WTC11 (cell line): Measurements from ENCODE around the gene ZCCHC24. TPM values are rescaled to one million over a fixed set of nuclear protein-coding genes. Genes with fewer than 3 reads are reported as not detected.

Experiments used
- ATAC-seq: fragments of 200-7000 bp; cut with Tn5 transposase; 2 replicates; pipeline ENCODE4 v1.10.0; 2021; ENCODE audit warnings: mild to moderate bottlenecking, moderate library complexity
- CTCF ChIA-PET: fragments of 300-600 bp; sonication (Branson Sonifier 250); formaldehyde crosslinking; loops from one replicate; lab custom pipeline; 2021; ENCODE audit warnings: antibody characterized with exemption; lab: Charles Lee
- POLR2A ChIA-PET: fragments of 350-600 bp; sonication (Branson Sonifier 250); formaldehyde crosslinking; loops from one replicate; lab custom pipeline; 2021; ENCODE audit warnings: antibody characterized with exemption; lab: Charles Lee
- DNase-seq: peaks from one replicate; pipeline ENCODE4 v3.0.0; 2021; ENCODE audit warnings: low spot score
- H3K27ac Mint-ChIP-seq: 2 replicates; pipeline ENCODE4 v1.8.0; 2021; ENCODE audit warnings: mixed read lengths
- H3K27me3 Mint-ChIP-seq: 2 replicates; pipeline ENCODE4 v1.8.0; 2021; ENCODE audit warnings: low read depth, mild to moderate bottlenecking, moderate library complexity, mixed read lengths
- H3K36me3 Mint-ChIP-seq: 2 replicates; pipeline ENCODE4 v1.8.0; 2021; ENCODE audit warnings: mixed read lengths
- H3K4me1 Mint-ChIP-seq: 2 replicates; pipeline ENCODE4 v1.8.0; 2022; ENCODE audit warnings: mixed read lengths
- H3K4me3 Mint-ChIP-seq: 2 replicates; pipeline ENCODE4 v1.8.0; 2021; ENCODE audit warnings: mild to moderate bottlenecking, moderate library complexity, mixed read lengths
- H3K9me3 Mint-ChIP-seq: 2 replicates; pipeline ENCODE4 v1.8.0; 2021; ENCODE audit warnings: mixed read lengths
- ATF1 ChIP-seq: sonication (generic); formaldehyde crosslinking; IDR thresholded peaks from 2 replicates; pipeline ENCODE4 v1.8.1; 2023; ENCODE audit warnings: mild to moderate bottlenecking, moderate library complexity, missing genetic modification reagents
- GTF2I ChIP-seq: fragments of 250-450 bp; sonication (Bioruptor Pico); conservative IDR thresholded peaks from 2 replicates; pipeline ENCODE4 v1.4.0; 2021; ENCODE audit warnings: mild to moderate bottlenecking
- HMGA2 ChIP-seq: fragments of 250-450 bp; sonication (Bioruptor Pico); IDR thresholded peaks from 2 replicates; pipeline ENCODE4 v1.4.0; 2021; ENCODE audit warnings: mild to moderate bottlenecking, moderate library complexity
- NFATC4 ChIP-seq: fragments of 250-450 bp; sonication (Bioruptor Pico); IDR thresholded peaks from 2 replicates; pipeline ENCODE4 v1.9.0; 2021; ENCODE audit warnings: mild to moderate bottlenecking
- NFYB ChIP-seq: sonication (generic); formaldehyde crosslinking; conservative IDR thresholded peaks from 2 replicates; pipeline ENCODE4 v1.8.0; 2022; ENCODE audit warnings: low read depth, missing genetic modification reagents
- OVOL2 ChIP-seq: fragments of 250-450 bp; sonication (Bioruptor Pico); IDR thresholded peaks from 2 replicates; pipeline ENCODE4 v1.9.0; 2021; ENCODE audit warnings: mild to moderate bottlenecking, borderline replicate concordance
- RELA ChIP-seq: sonication (generic); formaldehyde crosslinking; IDR thresholded peaks from 2 replicates; pipeline ENCODE4 v1.8.1; 2022; ENCODE audit warnings: missing genetic modification reagents, mild to moderate bottlenecking, borderline replicate concordance
- ZBTB21 ChIP-seq: sonication (generic); formaldehyde crosslinking; IDR thresholded peaks from 2 replicates; pipeline ENCODE4 v1.8.1; 2023; ENCODE audit warnings: mild to moderate bottlenecking, missing genetic modification reagents, borderline replicate concordance
- ZNF232 ChIP-seq: sonication (generic); formaldehyde crosslinking; IDR thresholded peaks from 2 replicates; pipeline ENCODE4 v1.8.0; 2022; ENCODE audit warnings: mild to moderate bottlenecking, missing genetic modification reagents
- ZNF396 ChIP-seq: fragments of 250-450 bp; sonication (Bioruptor Pico); IDR thresholded peaks from 2 replicates; pipeline ENCODE4 v1.8.0; 2021; ENCODE audit warnings: mild to moderate bottlenecking, moderate library complexity, borderline replicate concordance
- total RNA-seq: library from RNA; stranded (reverse); gene quantifications from 3 replicates; pipeline ENCODE4 v1.2.3, GENCODE V29; 2021
- TF ChIP-seq, protein P1 (sequence below): fragments of 250-450 bp; sonication (Bioruptor Pico); IDR thresholded peaks from 2 replicates; pipeline ENCODE4 v1.9.0; 2021; ENCODE audit warnings: mild to moderate bottlenecking
- TF ChIP-seq, protein P2 (sequence below): sonication (generic); formaldehyde crosslinking; conservative IDR thresholded peaks from 2 replicates; pipeline ENCODE4 v1.8.1; 2023; ENCODE audit warnings: mild to moderate bottlenecking, low read depth, missing genetic modification reagents, moderate library complexity
- TF ChIP-seq, protein P3 (sequence below): fragments of 200-600 bp; IDR thresholded peaks from 2 replicates; pipeline ENCODE4 v1.8.0; 2022; ENCODE audit warnings: antibody characterized with exemption
- TF ChIP-seq, protein P4 (sequence below): sonication (generic); formaldehyde crosslinking; IDR thresholded peaks from 2 replicates; pipeline ENCODE4 v1.8.0; 2023; ENCODE audit warnings: mild to moderate bottlenecking, missing genetic modification reagents
- TF ChIP-seq, protein P5 (sequence below): sonication (generic); formaldehyde crosslinking; IDR thresholded peaks from 2 replicates; pipeline ENCODE4 v1.8.1; 2023; ENCODE audit warnings: mild to moderate bottlenecking, moderate library complexity, missing genetic modification reagents
- TF ChIP-seq, protein P6 (sequence below): sonication (generic); formaldehyde crosslinking; IDR thresholded peaks from 2 replicates; pipeline ENCODE4 v1.8.0; 2022; ENCODE audit warnings: mild to moderate bottlenecking, missing genetic modification reagents
- TF ChIP-seq, protein P7 (sequence below): fragments of 250-450 bp; sonication (Bioruptor Pico); conservative IDR thresholded peaks from 2 replicates; pipeline ENCODE4 v1.9.0; 2021; ENCODE audit warnings: mild to moderate bottlenecking
- TF ChIP-seq, protein P8 (sequence below): sonication (generic); formaldehyde crosslinking; IDR thresholded peaks from 2 replicates; pipeline ENCODE4 v1.8.1; 2022; ENCODE audit warnings: mild to moderate bottlenecking, moderate library complexity, missing genetic modification reagents
- TF ChIP-seq, protein P9 (sequence below): sonication (generic); formaldehyde crosslinking; IDR thresholded peaks from 2 replicates; pipeline ENCODE4 v1.8.1; 2023; ENCODE audit warnings: mild to moderate bottlenecking, missing genetic modification reagents, moderate library complexity

The ZCCHC24 gene
- total RNA-seq, 1 experiment from 2014 or later = 7.7 TPM

DNA sequence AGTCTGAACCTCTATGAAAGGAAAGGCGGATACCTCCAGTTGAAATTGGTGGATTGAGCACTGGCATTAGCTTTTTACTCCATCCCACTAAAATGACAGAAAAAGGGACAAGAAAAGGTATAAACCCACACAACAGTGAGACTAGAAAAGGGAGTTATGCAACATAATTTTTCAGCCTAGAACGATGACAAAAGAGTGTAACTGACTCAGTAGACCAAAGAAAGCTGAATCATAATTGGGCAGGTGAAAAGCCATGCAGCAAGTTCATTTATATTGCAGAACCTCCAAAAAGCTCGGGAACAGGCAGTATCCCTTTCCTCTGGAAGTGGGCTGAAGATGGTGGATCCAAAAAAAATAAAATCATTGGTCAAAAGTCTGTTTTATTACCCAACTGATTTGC, 30.5 kb upstream of the ZCCHC24 start (continued):
- TF ChIP-seq, protein P1, sequence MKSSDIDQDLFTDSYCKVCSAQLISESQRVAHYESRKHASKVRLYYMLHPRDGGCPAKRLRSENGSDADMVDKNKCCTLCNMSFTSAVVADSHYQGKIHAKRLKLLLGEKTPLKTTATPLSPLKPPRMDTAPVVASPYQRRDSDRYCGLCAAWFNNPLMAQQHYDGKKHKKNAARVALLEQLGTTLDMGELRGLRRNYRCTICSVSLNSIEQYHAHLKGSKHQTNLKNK (CRISPR knock-in tag) = no peak

DNA sequence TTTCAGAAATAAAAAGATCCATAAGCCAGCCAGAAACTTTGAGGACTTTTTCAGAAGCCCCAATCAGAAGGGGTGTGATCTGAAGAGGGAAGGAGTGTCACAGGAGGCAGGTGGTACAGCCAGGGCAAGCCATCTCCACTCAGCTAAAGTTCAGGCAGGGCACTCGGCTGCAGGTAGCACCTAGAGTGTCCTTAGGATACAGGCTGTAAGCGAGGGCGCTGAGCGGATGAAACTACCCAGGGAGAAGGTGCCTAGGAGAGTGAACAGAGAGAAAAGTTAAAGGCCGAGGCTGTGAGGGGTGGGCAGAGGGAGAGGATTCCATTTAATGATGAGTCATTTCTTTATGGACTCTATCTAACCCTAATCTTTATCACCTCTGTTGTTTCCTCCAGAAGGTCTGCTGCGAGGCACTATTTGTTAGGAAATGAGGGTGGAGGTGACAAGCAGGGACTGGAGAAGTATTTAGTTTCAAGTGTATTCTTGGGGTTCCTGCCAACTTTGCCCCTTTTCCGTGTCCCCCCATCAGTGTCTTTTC, 29.8 kb upstream of the ZCCHC24 start:
- Mint-ChIP-seq H3K36me3 (no peaks in the 10 kb centered on the region), H3K27me3 (peaks cover 13% of the 10 kb centered on the region), H3K27ac (no peak overlapping the region), H3K9me3 (no peaks in the 10 kb centered on the region), H3K4me1 (no peaks in the 10 kb centered on the region), H3K4me3 (no peak overlapping the region)
- ATAC-seq = no peak
- ChIA-PET CTCF (interaction anchor here (1.2 to 4.6 kb wide), 4 partner anchors 8 to 1764 kb away, joined by 3 to 28 read pairs (median 6); no protein-coding TSS in a partner anchor), POLR2A (no interaction called here)
- DNase-seq = no peak
- no peak for TF ChIP-seq GTF2I
- no peak for TF ChIP-seq ZNF396
- TF ChIP-seq, protein P2, sequence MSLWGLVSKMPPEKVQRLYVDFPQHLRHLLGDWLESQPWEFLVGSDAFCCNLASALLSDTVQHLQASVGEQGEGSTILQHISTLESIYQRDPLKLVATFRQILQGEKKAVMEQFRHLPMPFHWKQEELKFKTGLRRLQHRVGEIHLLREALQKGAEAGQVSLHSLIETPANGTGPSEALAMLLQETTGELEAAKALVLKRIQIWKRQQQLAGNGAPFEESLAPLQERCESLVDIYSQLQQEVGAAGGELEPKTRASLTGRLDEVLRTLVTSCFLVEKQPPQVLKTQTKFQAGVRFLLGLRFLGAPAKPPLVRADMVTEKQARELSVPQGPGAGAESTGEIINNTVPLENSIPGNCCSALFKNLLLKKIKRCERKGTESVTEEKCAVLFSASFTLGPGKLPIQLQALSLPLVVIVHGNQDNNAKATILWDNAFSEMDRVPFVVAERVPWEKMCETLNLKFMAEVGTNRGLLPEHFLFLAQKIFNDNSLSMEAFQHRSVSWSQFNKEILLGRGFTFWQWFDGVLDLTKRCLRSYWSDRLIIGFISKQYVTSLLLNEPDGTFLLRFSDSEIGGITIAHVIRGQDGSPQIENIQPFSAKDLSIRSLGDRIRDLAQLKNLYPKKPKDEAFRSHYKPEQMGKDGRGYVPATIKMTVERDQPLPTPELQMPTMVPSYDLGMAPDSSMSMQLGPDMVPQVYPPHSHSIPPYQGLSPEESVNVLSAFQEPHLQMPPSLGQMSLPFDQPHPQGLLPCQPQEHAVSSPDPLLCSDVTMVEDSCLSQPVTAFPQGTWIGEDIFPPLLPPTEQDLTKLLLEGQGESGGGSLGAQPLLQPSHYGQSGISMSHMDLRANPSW = no peak
- TF ChIP-seq, protein P3, sequence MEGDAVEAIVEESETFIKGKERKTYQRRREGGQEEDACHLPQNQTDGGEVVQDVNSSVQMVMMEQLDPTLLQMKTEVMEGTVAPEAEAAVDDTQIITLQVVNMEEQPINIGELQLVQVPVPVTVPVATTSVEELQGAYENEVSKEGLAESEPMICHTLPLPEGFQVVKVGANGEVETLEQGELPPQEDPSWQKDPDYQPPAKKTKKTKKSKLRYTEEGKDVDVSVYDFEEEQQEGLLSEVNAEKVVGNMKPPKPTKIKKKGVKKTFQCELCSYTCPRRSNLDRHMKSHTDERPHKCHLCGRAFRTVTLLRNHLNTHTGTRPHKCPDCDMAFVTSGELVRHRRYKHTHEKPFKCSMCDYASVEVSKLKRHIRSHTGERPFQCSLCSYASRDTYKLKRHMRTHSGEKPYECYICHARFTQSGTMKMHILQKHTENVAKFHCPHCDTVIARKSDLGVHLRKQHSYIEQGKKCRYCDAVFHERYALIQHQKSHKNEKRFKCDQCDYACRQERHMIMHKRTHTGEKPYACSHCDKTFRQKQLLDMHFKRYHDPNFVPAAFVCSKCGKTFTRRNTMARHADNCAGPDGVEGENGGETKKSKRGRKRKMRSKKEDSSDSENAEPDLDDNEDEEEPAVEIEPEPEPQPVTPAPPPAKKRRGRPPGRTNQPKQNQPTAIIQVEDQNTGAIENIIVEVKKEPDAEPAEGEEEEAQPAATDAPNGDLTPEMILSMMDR = no peak
- TF ChIP-seq OVOL2 (CRISPR knock-in tag) = no peak
- TF ChIP-seq, protein P4, sequence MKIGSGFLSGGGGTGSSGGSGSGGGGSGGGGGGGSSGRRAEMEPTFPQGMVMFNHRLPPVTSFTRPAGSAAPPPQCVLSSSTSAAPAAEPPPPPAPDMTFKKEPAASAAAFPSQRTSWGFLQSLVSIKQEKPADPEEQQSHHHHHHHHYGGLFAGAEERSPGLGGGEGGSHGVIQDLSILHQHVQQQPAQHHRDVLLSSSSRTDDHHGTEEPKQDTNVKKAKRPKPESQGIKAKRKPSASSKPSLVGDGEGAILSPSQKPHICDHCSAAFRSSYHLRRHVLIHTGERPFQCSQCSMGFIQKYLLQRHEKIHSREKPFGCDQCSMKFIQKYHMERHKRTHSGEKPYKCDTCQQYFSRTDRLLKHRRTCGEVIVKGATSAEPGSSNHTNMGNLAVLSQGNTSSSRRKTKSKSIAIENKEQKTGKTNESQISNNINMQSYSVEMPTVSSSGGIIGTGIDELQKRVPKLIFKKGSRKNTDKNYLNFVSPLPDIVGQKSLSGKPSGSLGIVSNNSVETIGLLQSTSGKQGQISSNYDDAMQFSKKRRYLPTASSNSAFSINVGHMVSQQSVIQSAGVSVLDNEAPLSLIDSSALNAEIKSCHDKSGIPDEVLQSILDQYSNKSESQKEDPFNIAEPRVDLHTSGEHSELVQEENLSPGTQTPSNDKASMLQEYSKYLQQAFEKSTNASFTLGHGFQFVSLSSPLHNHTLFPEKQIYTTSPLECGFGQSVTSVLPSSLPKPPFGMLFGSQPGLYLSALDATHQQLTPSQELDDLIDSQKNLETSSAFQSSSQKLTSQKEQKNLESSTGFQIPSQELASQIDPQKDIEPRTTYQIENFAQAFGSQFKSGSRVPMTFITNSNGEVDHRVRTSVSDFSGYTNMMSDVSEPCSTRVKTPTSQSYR (CRISPR knock-in tag) = no peak
- TF ChIP-seq, protein P5, sequence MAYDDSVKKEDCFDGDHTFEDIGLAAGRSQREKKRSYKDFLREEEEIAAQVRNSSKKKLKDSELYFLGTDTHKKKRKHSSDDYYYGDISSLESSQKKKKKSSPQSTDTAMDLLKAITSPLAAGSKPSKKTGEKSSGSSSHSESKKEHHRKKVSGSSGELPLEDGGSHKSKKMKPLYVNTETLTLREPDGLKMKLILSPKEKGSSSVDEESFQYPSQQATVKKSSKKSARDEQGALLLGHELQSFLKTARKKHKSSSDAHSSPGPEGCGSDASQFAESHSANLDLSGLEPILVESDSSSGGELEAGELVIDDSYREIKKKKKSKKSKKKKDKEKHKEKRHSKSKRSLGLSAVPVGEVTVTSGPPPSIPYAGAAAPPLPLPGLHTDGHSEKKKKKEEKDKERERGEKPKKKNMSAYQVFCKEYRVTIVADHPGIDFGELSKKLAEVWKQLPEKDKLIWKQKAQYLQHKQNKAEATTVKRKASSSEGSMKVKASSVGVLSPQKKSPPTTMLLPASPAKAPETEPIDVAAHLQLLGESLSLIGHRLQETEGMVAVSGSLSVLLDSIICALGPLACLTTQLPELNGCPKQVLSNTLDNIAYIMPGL (CRISPR knock-in tag) = no peak
- TF ChIP-seq RELA (CRISPR knock-in tag) = no peak
- TF ChIP-seq, protein P6, sequence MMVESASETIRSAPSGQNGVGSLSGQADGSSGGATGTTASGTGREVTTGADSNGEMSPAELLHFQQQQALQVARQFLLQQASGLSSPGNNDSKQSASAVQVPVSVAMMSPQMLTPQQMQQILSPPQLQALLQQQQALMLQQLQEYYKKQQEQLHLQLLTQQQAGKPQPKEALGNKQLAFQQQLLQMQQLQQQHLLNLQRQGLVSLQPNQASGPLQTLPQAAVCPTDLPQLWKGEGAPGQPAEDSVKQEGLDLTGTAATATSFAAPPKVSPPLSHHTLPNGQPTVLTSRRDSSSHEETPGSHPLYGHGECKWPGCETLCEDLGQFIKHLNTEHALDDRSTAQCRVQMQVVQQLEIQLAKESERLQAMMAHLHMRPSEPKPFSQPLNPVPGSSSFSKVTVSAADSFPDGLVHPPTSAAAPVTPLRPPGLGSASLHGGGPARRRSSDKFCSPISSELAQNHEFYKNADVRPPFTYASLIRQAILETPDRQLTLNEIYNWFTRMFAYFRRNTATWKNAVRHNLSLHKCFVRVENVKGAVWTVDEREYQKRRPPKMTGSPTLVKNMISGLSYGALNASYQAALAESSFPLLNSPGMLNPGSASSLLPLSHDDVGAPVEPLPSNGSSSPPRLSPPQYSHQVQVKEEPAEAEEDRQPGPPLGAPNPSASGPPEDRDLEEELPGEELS (CRISPR knock-in tag) = no peak
- no peak for TF ChIP-seq ZNF232
- TF ChIP-seq, protein P7, sequence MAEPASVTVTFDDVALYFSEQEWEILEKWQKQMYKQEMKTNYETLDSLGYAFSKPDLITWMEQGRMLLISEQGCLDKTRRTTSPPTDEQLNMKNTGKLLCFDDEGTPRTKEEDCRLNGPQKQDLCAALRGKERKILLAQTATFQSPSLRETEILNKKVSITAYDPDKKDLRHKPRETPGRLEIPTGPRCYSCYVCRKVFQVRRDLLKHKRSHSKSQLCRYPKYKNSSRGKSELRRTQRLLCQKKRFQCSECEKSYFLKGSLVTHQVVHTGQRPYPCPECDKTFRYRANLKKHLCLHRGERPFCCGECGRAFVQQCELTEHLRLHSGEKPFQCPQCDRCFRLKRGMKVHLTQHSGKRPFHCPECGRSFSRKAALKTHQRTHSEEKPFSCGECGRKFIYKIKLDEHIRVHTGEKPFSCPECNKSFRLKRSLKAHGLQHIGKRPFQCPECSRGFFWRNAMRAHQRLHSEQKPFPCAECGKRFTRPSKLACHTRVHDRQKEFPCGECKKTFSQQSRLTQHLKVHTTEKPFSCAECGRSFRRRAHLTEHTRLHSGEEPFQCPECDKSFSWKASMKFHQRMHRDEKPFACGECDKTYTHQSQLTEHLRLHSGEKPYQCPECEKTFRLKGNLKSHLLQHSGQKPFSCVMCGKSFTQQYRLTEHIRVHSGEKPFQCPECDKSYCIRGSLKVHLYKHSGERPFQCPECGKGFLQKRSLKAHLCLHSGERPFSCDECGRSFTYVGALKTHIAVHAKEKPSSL = no peak
- TF ChIP-seq ZBTB21 (CRISPR knock-in tag) = no peak
- TF ChIP-seq ATF1 (CRISPR knock-in tag) = no peak
- no peak for TF ChIP-seq NFATC4 (CRISPR knock-in tag)
- no peak for TF ChIP-seq NFYB (CRISPR knock-in tag)
- TF ChIP-seq, protein P8, sequence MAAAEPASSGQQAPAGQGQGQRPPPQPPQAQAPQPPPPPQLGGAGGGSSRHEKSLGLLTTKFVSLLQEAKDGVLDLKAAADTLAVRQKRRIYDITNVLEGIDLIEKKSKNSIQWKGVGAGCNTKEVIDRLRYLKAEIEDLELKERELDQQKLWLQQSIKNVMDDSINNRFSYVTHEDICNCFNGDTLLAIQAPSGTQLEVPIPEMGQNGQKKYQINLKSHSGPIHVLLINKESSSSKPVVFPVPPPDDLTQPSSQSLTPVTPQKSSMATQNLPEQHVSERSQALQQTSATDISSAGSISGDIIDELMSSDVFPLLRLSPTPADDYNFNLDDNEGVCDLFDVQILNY (CRISPR knock-in tag) = no peak
- TF ChIP-seq, protein P9, sequence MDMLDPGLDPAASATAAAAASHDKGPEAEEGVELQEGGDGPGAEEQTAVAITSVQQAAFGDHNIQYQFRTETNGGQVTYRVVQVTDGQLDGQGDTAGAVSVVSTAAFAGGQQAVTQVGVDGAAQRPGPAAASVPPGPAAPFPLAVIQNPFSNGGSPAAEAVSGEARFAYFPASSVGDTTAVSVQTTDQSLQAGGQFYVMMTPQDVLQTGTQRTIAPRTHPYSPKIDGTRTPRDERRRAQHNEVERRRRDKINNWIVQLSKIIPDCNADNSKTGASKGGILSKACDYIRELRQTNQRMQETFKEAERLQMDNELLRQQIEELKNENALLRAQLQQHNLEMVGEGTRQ (CRISPR knock-in tag) = no peak
- TF ChIP-seq HMGA2 (CRISPR knock-in tag) = no peak
